NAMALWA (cell line): Measurements from ENCODE around the gene TMEM95.

Source experiments
- DNase-seq: peaks from one replicate; pipeline ENCODE4 v3.0.0-alpha.2; 2015; ENCODE audit warnings: low spot score

TMEM95 gene

GRCh38 chr17:7404737-7405349 is 49.9 kb downstream of the TMEM95 start:
- DNase-seq, result no peak

GRCh38 chr17:7405350-7406234 is 50.6 kb downstream of the TMEM95 start:
- DNase-seq, result no peak

DNA sequence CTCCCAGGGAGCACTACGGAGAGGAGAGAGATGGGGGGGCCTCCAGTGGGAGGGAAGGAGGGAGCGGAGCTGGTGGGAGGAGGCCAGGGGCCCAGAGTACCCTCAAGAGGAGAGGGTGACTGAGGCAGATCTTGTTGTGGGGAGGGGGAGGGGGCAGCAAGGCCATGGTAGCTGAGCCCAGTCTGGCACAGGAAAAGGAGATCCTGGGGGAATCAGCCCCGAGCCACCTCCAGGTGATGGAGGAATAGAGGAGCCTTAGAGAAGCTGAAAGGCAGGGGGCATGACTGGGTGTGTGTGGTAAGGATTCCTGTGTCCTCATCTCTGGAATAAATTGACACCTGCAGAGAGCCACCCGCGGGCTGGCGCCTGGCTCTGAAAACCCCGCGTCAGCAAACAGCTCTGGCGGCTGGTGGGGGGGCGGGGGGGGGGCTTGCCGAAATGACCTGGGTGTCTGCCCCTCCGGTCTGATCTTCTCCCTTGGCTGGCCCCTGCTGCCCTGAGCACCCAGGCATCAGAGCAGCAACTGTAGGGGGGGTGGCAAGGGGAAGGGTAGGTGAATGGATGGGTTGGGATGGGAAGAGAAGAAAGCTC is 51.4 kb downstream of the TMEM95 start:
- DNase-seq, result no peak
